Measurements from ENCODE around the gene SMYD3. TPM values are rescaled to one million over a fixed set of nuclear protein-coding genes. Genes with fewer than 3 reads are reported as not detected.

The SMYD3 gene
- total RNA-seq, 2 experiments from 2014 or later, result 22.6 to 24.6 TPM

DNA sequence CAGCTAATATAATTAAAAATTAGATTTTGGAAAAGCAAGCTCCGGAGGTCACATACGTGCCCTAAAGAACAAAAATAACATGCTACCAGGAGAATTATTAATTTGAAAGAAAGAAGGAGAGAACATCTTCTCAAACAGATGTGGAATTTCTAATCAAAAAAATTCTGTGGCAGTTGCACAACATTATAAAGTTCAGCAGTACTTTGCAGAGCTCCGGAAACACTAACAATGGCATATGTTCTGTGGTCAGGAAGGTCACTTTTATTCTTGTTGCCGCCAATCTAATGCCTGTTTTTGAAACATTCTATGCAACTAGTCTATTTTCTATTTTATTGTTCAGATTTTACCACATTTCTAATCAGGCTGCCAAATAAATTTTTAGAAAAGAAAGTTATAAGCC lies 186.8 kb downstream of the SMYD3 start:
- TF ChIP-seq, protein P1, sequence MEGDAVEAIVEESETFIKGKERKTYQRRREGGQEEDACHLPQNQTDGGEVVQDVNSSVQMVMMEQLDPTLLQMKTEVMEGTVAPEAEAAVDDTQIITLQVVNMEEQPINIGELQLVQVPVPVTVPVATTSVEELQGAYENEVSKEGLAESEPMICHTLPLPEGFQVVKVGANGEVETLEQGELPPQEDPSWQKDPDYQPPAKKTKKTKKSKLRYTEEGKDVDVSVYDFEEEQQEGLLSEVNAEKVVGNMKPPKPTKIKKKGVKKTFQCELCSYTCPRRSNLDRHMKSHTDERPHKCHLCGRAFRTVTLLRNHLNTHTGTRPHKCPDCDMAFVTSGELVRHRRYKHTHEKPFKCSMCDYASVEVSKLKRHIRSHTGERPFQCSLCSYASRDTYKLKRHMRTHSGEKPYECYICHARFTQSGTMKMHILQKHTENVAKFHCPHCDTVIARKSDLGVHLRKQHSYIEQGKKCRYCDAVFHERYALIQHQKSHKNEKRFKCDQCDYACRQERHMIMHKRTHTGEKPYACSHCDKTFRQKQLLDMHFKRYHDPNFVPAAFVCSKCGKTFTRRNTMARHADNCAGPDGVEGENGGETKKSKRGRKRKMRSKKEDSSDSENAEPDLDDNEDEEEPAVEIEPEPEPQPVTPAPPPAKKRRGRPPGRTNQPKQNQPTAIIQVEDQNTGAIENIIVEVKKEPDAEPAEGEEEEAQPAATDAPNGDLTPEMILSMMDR (IDR thresholded peaks at IDR 0.05), result no peak
- Mint-ChIP-seq H3K4me3 (no peak overlapping the region), H3K27me3 (no peaks in the 10 kb centered on the region), H3K36me3 (ENCODE audit: low read depth) (peaks cover 6% of the 10 kb centered on the region), H3K9me3 (no peaks in the 10 kb centered on the region), H3K27ac (no peak overlapping the region), H3K4me1 (ENCODE audit: low read depth) (peaks cover 8% of the 10 kb centered on the region)
- DNase-seq (no peak), ATAC-seq (no peak)
- ChIA-PET CTCF (interaction anchor here (0.7 kb wide), 1 partner anchor 10 kb away, joined by 3 read pairs; no protein-coding TSS in a partner anchor), POLR2A (interaction anchor here (0.6 kb wide), 1 partner anchor 1008 kb away, joined by 3 read pairs; no protein-coding TSS in a partner anchor)
- intact Hi-C loops (cut with micrococcal nuclease), result no loop called here

DNA sequence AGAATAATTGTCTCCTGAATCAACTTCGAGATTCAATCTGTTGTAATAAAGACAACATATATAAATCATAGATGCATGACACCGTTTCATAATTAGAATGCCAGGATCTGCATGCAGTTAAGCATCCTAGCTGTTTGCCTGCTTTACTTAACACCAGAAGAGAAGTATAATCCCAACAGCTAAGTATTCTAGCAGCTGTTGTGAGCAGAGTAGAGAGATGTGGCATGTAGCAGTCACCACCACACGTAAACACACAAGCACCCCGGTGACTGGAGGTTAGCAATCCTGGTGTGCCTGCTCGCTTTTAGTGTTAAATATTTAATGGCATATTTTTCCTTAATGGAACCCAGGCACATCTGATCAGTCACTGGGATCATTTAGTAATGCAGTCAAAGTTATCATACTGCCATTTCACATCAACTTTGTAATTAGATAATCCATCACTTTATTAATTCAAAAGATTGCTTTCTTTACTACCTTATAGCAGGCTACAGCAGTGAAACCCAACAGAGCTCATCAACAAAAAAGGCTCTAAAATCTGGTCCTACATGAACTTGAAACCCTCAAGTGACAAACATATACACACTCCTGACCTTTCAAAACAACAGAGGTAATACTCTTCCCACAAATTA lies 187.9 kb downstream of the SMYD3 start:
- intact Hi-C loops (cut with micrococcal nuclease), result no loop called here
- no peaks in the 10 kb centered on the region for H3K9me3 Mint-ChIP-seq
- TF ChIP-seq, protein P1 (IDR thresholded peaks at IDR 0.05), result no peak
- ChIA-PET POLR2A (interaction anchor here (0.6 kb wide), 1 partner anchor 1007 kb away, joined by 3 read pairs; no protein-coding TSS in a partner anchor), CTCF (interaction anchor here (0.7 kb wide), 1 partner anchor 9 kb away, joined by 3 read pairs; no protein-coding TSS in a partner anchor)
- peaks cover 6% of the 10 kb centered on the region for H3K36me3 Mint-ChIP-seq (ENCODE audit: low read depth)
- no peak overlapping the region for H3K4me3 Mint-ChIP-seq
- no peak overlapping the region for H3K27ac Mint-ChIP-seq
- H3K27me3 Mint-ChIP-seq, result no peaks in the 10 kb centered on the region
- DNase-seq (no peak), ATAC-seq (no peak)
- peaks cover 8% of the 10 kb centered on the region for H3K4me1 Mint-ChIP-seq (ENCODE audit: low read depth)

DNA sequence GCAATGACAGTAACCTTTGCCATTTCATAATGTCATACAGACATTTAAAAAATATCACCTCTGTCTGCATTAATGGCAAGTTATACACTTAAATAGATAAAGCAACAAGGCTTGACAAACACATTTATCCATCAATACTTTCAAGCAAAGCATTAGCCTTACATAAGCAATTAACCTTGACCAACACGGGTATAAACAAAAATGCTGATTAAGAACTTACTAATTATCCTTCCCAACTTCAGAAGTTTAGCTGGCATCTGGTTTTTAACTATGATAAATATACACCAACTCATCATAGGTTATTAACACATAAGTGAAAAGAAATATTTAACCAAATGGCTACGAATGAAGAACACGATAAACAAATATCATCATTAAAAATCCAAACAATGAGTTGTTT lies 188.5 kb downstream of the SMYD3 start:
- CTCF ChIA-PET, result no interaction called here
- TF ChIP-seq, protein P1 (IDR thresholded peaks at IDR 0.05), result no peak
- DNase-seq, result no peak

DNA sequence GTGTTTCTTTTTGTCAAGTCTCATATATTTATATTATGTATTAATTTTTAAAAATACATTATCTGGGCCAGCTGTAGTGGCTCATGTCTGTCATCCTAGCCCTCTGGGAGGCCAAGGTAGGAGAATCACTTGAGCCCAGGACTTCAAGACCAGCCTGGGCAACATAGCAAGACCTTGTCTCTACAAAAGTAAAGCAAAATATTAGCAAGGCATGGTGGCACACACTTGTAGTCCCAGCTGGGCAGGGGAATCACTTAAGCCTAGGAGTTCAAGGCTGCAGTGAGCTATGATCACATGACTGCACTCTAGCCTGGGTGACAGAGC lies 189.1 kb downstream of the SMYD3 start:
- ChIA-PET POLR2A (interaction anchor here (1.2 kb wide), 1 partner anchor 15 kb away, joined by 3 read pairs; no protein-coding TSS in a partner anchor), CTCF (no interaction called here)
- H3K27me3 Mint-ChIP-seq, result no peaks in the 10 kb centered on the region
- no peaks in the 10 kb centered on the region for H3K9me3 Mint-ChIP-seq
- intact Hi-C loops (cut with micrococcal nuclease), result no loop called here
- ATAC-seq (no peak), DNase-seq (no peak)
- H3K4me1 Mint-ChIP-seq (ENCODE audit: low read depth), result peaks cover 8% of the 10 kb centered on the region
- no peak overlapping the region for H3K27ac Mint-ChIP-seq
- H3K4me3 Mint-ChIP-seq, result no peak overlapping the region
- TF ChIP-seq, protein P1 (IDR thresholded peaks at IDR 0.05), result no peak
- no peaks in the 10 kb centered on the region for H3K36me3 Mint-ChIP-seq (ENCODE audit: low read depth)

More for the DNA sequence above, 188.5 kb downstream of the SMYD3 start:
- Mint-ChIP-seq H3K9me3 (no peaks in the 10 kb centered on the region), H3K4me3 (no peak overlapping the region), H3K4me1 (ENCODE audit: low read depth) (peaks cover 8% of the 10 kb centered on the region), H3K27me3 (no peaks in the 10 kb centered on the region), H3K36me3 (ENCODE audit: low read depth) (peaks cover 2% of the 10 kb centered on the region), H3K27ac (no peak overlapping the region)
- POLR2A ChIA-PET, result no interaction called here
- ATAC-seq, result no peak
- intact Hi-C loops (cut with micrococcal nuclease), result no loop called here

DNA sequence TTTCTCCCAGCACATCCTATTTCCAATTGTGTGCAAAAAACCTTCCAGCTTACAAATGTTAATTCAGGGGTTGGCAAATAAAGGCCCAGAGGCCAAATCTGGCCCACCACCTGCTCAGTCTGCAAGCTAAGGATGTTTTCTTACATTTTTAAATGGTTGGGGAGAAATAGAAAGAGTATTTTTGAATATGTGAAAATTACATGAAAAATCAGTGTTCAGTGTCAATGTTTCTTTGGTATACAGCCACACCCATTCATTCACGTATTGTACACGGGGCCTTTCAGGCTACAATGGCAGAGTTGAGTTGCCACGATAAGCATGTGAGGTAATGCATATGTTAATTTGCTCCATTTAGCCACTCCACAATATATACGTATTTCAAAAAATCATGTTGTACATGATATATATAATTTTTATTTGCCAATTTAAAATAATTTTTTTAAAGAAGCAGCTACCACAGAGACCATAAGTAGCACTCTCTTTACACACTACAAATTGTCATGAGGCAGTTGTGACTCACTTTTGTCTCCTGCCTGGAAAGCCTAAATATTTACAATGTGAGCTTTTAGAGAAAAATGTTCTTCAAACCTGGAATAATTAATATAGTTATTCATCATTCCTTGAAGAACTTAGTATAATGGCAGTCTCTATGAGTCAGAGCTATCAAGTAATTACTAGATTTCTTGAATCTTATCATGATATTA lies 189.6 kb downstream of the SMYD3 start:
- ATAC-seq (no peak), DNase-seq (no peak)
- no peaks in the 10 kb centered on the region for H3K36me3 Mint-ChIP-seq (ENCODE audit: low read depth)
- ChIA-PET CTCF (no interaction called here), POLR2A (interaction anchor here (1.2 kb wide), 1 partner anchor 15 kb away, joined by 3 read pairs; no protein-coding TSS in a partner anchor)
- TF ChIP-seq, protein P1 (IDR thresholded peaks at IDR 0.05), result no peak
- H3K27ac Mint-ChIP-seq, result no peak overlapping the region
- peaks cover 8% of the 10 kb centered on the region for H3K4me1 Mint-ChIP-seq (ENCODE audit: low read depth)
- H3K9me3 Mint-ChIP-seq, result no peaks in the 10 kb centered on the region
- no peak overlapping the region for H3K4me3 Mint-ChIP-seq
- H3K27me3 Mint-ChIP-seq, result no peaks in the 10 kb centered on the region
- intact Hi-C loops (cut with micrococcal nuclease), result no loop called here
